HG03571 (cell line): ENCODE results near the gene VIPR2.
"Not testable (repeated sequence)": the region's sequence is repeated elsewhere in the genome, so short reads cannot be mapped to it uniquely, and the experiment has no call there.

Experiments used
- ATAC-seq: cut with Tn5 transposase; IDR thresholded peaks from one replicate; pipeline ENCODE4 v1.9.1; 2021; ENCODE audit not compliant: unreplicated experiment

Gene VIPR2, protein sequence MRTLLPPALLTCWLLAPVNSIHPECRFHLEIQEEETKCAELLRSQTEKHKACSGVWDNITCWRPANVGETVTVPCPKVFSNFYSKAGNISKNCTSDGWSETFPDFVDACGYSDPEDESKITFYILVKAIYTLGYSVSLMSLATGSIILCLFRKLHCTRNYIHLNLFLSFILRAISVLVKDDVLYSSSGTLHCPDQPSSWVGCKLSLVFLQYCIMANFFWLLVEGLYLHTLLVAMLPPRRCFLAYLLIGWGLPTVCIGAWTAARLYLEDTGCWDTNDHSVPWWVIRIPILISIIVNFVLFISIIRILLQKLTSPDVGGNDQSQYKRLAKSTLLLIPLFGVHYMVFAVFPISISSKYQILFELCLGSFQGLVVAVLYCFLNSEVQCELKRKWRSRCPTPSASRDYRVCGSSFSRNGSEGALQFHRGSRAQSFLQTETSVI

DNA sequence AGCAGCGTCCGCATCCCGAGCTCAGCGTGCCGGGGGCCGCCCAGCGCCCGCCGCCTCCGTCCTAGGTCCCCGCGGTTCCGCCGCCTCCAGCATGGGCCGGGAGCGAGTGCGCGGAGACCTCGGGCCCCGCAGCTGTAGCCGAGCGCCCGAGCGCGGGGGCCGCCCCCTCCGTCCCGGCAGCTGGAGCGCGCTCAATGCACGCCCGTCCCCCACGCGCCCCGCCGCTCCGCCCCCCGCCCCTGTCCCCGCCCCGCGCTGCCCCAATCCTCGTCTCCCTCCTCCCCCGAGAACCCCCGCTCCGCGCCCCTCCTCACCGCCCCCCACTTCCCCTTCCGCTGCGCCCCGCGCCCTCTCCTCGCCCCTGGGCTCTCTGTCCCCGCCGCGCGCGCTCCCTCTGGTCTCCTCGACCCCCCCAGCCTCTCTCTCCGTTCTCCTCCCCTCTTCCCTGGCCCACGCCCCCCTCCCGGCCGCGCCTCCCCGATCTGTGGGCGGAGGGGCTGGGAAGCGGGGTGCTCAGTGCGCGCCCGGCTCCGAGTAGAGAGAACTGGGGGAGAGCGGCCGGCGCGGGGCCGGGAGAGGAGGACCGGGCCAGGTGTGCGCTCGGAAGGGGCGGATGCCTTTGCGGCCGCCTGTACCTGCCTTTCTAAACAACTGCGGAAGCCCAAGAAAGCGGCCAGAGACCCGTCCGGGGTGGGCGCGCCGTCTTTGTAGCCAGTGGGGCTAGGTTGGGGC, at the start of gene VIPR2:
Gene VIPR2, minus strand, starts transcription at position 110 of the 732 bp plus-strand sequence. Its CDS starts 96 bp downstream, at position 14.
- no peak for ATAC-seq

DNA sequence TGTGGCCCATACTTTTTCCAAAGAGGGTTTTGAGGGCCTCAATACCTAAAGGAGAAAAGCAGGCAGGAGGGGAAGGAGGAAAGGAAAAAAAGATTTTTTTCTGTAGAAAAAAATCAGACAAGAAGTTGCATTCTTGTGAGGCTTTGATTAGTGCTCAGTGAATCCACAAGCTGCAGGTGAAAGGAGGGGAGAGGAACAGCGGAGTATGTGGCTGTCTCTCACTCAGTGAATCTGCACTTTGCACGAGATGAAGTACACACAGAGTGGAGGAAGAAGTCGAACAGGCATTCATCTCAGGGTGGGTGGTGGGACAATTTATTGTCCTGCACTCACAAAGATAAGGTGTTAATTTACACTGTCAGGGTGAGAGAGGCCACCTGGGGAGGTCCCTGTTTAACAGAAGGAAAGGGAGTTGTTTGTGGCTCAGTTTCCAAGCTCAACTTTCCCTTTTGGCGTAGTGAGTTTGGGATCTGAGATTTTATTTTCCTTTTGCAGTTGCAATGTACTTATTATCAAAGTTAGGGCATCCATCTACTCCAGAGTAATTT, 49.0 kb upstream of the VIPR2 start:
- no peak for ATAC-seq

- ATAC-seq = no peak
Measured at GRCh38 chr7:159192725-159193453, 48.2 kb upstream of the VIPR2 start.

DNA sequence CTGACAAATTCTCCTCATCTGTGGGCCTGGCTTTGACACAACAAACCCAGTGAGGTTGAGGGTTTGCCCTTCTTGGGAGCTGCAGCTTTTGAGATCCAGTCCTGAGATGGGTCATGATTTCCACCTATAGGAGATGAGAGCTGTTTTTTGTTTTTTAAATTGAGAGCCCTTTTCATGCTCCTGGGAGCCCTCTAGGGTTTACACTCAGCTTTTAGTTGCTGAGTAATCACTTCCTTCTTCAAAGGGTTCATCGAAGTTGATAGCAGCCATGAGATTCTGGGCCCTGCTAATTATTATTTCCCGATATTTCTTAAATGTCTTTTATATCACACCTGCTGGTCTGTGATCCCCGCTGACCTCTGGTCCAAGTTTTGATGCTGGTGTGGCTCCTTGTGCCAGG, 47.3 kb upstream of the VIPR2 start:
- ATAC-seq = no peak

DNA sequence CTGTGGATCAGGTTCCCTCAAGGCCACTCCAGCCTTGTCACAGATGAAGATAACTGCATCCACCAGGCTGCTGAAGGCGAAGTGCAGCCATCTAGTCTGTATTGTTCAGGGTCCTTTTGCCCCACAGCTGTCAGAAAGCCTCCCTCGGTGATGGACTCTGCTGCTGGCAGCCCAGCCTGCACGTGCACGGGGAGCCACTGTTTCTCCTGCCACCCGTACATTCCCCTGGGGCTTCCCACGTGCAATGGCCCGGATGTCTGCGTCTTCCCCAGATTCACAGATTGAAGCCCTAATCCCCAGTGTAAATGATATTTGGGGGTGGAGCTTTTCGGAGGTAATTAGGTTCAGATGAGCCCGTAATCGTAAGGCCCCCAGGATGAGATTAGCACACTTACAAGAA, 46.6 kb upstream of the VIPR2 start:
- no peak for ATAC-seq

DNA sequence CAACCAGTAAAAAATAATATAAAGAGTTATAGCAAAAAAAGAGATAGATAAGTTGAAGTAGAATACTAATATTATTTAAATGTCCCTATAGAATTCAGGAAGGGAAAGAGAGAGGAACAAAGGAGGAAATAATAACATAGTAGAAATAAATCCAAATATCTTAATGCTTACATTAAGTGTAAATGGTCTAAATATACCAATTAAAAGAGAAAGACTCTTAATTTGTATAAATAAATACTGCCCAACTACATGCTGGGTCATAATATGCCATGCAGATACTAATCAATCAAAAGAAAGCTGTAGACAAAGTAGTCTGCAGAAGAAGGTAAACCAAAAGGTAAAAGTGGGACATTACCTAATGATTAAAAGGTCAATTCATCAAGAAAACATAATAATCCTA, 43.3 kb upstream of the VIPR2 start:
- ATAC-seq = no peak

GRCh38 chr7:159179241-159179640, 34.6 kb upstream of the VIPR2 start:
- no peak for ATAC-seq

DNA sequence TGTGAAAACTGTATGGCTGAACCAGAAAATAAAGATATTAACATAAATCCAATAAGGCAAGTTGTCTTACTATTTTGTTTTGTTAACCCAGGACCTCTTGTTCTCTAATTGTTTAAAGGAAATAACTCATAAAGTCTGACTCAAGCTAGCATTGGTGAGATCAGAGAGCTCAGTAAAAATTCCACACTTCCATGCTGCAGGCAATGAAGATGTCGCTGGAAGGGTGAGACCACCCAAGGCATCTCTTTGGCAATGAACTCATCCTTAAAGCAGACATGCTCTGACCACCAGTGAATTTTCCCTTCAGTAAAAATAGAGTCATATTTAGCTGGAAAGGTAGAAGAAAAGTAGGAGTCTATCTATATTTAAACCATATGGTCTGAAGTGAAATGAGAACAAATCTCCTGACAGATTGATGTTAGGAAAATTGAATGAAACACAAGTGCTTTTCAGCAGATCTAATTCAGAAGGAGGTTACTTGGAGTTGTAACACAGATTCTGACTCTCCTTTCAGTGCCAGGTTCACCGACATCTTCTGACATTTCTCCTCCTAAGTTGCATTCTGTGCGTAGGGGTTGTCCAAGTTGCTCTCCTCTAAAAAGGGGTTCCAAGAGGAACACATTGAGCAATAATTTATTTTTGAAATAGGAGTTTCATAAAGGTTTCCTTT, 32.8 kb upstream of the VIPR2 start:
- ATAC-seq = no peak

- no peak for ATAC-seq
Measured at GRCh38 chr7:159175792-159176191, 31.1 kb upstream of the VIPR2 start.

DNA sequence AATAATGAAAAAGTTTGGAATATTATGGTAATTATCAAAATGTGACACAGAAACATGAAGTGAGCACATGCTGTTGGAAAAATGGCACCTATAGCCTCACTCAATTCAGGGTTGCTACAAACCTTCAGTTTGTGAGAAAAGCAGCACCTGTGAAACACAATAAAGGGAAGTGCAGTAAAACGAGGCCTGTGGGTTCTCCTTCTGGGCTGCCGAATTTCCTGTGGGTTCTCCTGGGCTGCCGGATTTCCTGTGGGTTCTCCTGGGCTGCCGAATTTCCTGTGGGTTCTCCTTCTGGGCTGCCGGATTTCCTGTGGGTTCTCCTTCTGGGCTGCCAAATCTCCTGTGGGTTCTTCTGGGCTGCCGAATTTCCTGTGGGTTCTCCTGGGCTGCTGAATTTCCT, 30.4 kb upstream of the VIPR2 start:
- not testable (repeated sequence) for ATAC-seq

DNA sequence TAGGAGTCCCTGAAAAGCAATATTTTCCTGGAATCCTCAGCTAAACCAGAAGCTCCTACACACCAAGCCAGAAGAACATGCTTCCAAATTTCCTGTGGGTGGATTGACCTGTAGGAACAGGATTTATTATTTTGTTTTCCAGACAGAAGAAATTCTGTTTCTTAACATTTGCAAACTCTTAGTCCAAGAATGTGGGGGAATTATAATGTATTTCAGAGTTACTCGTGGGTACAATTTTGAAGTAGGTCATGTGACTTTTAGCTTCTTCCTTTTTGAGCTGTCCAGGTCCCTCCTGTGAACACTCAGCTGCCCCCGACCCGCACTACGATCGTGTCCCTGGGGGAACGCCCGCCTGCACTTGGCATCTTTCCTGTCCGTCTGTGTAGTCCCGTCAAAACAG, 27.7 kb upstream of the VIPR2 start:
- no peak for ATAC-seq

- ATAC-seq = no peak
Measured at GRCh38 chr7:159169391-159169790, 24.7 kb upstream of the VIPR2 start.

- ATAC-seq = no peak
Measured at GRCh38 chr7:159167139-159167538, 22.5 kb upstream of the VIPR2 start.

DNA sequence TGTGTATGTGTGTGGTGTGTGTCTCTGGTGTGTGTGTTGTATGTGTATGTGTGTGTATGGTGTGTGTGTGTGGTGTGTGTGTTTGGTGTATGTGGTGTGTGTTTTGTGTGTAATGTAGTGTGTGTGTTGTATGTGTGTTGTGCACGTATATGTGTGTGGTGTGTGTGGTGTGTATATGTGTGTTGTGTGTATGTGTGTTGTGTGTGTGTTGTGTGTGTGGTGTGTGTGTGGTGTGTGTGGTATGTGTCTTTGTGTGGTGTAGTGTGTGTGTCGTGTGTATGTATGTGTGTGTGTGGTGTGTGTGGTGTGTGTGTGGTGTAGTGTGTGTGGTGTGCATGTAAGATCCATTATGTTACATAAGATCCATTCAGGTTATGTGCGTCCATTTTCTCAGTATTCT, 21.9 kb upstream of the VIPR2 start:
- ATAC-seq = no peak

DNA sequence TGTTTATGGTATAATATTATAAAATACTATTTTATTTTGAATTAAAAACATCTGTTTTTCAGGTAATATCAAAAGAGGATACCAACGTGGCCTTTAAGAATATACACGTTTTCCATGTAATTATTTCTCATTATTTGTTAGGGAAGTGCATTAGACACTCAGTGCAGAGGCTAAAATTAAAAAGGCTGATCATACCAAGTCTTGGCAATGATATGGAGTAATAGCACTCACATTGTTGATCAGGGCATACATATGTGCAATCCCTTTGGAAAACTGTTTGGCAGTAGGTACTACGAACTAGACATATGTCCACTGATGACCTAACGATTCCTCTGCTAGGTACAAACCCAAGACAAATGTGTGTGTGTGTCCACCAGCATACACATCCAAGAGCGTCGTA, 20.7 kb upstream of the VIPR2 start:
- ATAC-seq = no peak

GRCh38 chr7:159163703-159164301, 19.1 kb upstream of the VIPR2 start:
- ATAC-seq = not testable (repeated sequence)

- not testable (repeated sequence) for ATAC-seq
Measured at GRCh38 chr7:159162050-159162626, 17.5 kb upstream of the VIPR2 start.

- no peak for ATAC-seq
Measured at GRCh38 chr7:159160450-159160849, 15.8 kb upstream of the VIPR2 start.

DNA sequence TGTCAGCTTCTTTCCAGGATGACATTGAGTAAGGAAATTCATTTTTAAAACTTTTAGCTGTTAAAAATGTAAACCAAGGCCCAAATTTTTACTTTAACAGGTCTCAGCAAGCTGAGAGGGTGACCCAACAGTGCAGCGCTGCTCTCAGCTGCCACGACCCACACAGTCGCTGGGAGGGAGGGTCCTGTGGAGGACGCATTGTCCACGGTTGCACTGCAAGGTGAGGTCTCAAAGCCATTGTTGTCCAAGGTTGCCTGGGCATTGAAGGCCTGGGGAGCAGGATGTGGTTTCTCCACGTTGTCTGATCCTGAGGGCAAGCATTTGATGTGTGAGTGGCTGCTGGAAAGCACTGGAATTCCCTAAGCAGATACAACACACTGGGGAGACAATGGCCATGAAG, 15.1 kb upstream of the VIPR2 start:
- ATAC-seq = no peak

GRCh38 chr7:159158888-159159405, 14.3 kb upstream of the VIPR2 start:
- no peak for ATAC-seq
